ENCODE measurements around the gene C4A.
"Not testable (repeated sequence)": the region's sequence is repeated elsewhere in the genome, so short reads cannot be mapped to it uniquely, and the experiment has no call there.

Gene C4A

DNA sequence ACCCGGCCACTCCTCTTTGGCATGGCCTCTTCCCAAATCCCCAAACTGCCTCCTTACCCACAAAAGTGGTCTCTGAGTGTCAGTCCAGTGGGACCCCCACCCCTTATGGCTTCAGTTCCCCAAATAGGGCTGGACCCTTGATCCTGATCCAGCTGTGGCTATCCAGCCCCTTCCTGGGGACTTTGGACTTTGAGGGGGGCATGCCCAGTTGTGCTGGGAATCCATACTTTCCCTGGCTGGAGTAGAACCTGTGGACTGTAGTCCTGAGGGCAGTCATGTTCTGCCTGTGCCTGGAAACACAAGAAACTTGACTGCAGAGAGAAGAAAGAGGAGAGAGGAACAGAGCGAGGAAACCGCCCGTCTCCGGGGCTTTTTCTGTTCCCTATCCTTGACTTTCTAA, 55.3 kb downstream of the C4A start:
- DNase-seq: not testable (repeated sequence)

DNA sequence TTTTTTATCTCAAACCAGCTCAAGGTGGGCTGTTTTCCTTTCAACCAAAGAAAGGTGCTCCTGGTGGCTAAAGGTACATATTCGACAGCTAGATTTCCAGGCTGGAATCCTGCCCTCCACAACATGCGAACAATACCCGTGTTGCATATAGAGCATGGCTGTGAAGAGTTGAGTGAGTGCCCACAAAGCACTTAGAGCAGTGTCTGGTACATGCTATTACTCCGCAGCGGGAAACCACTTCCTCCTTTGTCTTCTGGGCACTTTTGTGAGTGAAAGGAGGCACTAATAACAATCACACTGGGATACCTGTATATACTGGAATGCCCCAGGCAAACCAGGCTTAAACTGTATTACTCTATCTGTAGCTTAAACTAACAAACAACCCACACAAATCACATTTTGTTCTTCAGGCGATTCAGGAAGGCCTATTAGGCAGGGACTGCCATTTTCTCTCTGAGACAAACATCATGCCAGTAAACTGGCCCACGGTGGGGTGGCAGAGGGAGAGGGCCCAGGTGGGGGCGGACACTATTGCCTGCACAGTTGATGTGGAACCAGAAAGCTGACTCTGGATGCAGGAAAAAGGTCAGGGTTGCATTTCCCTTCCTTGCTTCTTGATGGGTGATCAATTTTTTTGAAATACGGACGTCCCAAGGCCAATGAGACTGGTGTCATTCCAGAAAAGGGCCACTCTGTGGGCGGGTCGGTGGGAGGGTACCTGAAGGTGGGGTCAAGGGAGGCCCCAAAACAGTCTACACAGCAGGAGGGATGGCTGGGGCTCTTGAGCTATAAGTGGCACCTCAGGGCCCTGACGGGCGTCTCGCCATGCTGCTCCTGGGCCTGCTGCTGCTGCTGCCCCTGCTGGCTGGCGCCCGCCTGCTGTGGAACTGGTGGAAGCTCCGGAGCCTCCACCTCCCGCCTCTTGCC, 56.0 kb downstream of the C4A start, which contains the start of gene CYP21A2:
Gene CYP21A2, plus strand, starts transcription at position 818 of the 927 bp plus-strand sequence. Its CDS starts 8 bp downstream, at position 826.
- DNase-seq: not testable (repeated sequence)

DNA sequence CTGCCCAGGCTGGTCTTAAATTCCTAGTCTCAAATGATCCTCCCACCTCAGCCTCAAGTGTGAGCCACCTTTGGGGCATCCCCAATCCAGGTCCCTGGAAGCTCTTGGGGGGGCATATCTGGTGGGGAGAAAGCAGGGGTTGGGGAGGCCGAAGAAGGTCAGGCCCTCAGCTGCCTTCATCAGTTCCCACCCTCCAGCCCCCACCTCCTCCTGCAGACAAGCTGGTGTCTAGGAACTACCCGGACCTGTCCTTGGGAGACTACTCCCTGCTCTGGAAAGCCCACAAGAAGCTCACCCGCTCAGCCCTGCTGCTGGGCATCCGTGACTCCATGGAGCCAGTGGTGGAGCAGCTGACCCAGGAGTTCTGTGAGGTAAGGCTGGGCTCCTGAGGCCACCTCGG, 57.0 kb downstream of the C4A start:
- not testable (repeated sequence) for DNase-seq

DNA sequence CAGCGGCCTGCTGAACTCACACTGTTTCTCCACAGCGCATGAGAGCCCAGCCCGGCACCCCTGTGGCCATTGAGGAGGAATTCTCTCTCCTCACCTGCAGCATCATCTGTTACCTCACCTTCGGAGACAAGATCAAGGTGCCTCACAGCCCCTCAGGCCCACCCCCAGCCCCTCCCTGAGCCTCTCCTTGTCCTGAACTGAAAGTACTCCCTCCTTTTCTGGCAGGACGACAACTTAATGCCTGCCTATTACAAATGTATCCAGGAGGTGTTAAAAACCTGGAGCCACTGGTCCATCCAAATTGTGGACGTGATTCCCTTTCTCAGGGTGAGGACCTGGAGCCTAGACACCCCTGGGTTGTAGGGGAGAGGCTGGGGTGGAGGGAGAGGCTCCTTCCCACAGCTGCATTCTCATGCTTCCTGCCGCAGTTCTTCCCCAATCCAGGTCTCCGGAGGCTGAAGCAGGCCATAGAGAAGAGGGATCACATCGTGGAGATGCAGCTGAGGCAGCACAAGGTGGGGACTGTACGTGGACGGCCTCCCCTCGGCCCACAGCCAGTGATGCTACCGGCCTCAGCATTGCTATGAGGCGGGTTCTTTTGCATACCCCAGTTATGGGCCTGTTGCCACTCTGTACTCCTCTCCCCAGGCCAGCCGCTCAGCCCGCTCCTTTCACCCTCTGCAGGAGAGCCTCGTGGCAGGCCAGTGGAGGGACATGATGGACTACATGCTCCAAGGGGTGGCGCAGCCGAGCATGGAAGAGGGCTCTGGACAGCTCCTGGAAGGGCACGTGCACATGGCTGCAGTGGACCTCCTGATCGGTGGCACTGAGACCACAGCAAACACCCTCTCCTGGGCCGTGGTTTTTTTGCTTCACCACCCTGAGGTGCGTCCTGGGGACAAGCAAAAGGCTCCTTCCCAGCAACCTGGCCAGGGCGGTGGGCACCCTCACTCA, 57.7 kb downstream of the C4A start:
- DNase-seq: not testable (repeated sequence)

DNA sequence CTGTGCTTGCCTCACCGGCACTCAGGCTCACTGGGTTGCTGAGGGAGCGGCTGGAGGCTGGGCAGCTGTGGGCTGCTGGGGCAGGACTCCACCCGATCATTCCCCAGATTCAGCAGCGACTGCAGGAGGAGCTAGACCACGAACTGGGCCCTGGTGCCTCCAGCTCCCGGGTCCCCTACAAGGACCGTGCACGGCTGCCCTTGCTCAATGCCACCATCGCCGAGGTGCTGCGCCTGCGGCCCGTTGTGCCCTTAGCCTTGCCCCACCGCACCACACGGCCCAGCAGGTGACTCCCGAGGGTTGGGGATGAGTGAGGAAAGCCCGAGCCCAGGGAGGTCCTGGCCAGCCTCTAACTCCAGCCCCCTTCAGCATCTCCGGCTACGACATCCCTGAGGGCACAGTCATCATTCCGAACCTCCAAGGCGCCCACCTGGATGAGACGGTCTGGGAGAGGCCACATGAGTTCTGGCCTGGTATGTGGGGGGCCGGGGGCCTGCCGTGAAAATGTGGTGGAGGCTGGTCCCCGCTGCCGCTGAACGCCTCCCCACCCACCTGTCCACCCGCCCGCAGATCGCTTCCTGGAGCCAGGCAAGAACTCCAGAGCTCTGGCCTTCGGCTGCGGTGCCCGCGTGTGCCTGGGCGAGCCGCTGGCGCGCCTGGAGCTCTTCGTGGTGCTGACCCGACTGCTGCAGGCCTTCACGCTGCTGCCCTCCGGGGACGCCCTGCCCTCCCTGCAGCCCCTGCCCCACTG, 58.6 kb downstream of the C4A start:
- DNase-seq: not testable (repeated sequence)

GRCh38 chr6:32041050-32041321, 59.1 kb downstream of the C4A start:
- not testable (repeated sequence) for DNase-seq

DNA sequence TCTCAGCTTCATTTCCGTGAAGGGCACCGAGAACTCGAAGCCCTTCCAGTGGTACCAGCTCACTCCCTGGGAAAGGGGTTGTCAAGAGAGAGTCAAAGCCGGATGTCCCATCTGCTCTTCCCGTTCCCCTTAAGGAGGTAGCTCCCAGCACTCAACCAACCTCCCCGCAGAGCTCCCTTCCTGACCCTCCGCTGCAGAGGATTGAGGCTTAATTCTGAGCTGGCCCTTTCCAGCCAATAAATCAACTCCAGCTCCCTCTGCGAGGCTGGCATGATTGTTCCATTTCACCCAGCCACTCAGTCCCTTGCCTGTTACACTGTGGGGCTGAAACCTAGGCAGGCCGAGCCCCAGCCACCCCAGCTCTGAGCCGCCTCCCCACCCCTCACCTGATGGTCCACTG, 59.5 kb downstream of the C4A start:
- not testable (repeated sequence) for DNase-seq

DNA sequence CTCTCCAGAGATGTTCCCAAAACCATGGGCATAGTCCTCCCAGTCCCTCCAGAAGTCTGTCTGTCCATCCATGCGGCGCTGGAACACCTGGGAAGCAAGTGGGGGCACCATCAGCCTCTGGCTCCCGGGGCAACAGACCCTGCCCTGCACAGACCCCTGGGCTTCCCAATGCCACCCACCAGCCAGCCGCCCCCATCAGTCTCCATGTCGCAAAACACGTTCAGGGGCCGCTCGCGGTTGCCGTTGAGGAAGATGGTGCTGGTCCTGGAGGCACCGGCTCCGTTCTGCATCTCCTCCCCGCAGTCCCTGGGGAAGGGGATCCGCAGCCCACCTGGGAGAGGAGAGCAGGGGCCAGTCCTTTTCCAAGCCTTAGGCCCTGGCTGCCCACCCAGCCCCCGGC, 60.4 kb downstream of the C4A start:
- DNase-seq: not testable (repeated sequence)

DNA sequence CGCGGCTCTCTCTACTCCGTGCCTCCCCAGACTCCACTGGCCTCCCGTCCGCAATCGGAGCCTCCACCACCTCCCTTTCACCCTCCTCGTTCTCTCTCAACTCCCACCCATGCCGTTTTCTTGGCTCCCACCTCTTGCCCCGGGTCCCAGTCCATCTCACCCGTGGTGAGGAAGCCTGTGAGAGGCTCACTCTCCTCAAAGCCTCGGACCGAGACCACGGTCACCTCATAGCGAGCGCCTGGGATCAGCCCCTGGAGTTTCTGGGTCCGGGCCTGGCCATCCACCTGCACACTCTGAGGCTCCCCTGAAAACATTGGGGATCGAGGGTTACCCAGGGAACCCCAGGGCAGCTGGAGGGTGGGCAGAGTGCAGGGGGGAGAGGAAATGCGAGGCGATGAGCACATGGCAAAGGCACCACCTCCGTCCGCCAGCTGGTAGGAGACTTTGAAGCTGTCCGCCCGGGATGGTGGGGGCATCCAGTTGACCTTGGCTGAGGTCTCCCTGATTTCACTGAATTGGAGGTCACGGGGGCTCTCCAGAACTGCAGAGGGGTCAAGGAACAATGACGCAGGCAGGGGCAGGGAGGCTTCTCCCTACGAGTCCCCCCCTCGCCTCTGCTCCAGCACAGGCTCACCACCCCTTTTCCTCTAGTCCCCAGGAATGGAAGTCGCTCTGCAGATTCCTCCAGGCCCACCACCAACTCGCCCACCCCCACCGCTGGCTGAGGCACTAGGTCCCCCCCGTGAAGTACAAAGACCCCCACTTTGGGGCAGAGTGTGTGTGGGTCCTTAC, 61.9 kb downstream of the C4A start:
- DNase-seq: not testable (repeated sequence)

GRCh38 chr6:32044916-32045315, 63.1 kb downstream of the C4A start:
- not testable (repeated sequence) for DNase-seq

DNA sequence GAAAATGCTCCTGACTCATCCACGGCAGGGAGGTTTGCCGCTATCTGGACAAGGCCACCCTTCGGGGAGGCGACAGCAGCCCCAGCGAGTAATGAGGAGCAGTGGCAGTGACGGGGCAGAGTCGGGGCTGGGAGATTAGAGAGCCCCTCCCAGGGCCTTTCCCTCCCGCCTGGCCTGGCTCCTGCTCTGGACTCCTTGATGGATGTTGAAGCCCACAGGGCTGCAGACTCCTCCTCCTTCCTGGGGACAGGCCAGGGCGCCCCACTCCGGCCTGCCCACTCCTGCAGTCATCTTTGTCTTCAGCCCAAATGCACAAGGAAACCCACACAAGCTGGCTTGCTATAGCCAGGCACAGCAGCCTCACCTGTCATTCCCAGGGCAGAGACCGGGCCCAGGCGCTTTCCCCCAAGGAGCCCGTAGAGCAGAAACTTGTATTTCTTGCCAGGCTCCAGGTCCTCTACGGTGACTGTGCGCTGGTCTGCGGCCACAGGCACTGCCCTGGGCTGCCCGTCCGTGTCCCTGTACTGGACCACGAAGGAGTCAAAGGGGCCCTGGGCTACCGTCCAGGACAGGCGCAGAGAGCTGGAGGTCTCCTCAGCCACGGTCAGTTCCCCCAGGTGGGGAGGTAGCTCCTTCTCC, 64.1 kb downstream of the C4A start:
- DNase-seq: no peak

- DNase-seq: no peak
Measured at GRCh38 chr6:32046450-32047083, 64.7 kb downstream of the C4A start.

DNA sequence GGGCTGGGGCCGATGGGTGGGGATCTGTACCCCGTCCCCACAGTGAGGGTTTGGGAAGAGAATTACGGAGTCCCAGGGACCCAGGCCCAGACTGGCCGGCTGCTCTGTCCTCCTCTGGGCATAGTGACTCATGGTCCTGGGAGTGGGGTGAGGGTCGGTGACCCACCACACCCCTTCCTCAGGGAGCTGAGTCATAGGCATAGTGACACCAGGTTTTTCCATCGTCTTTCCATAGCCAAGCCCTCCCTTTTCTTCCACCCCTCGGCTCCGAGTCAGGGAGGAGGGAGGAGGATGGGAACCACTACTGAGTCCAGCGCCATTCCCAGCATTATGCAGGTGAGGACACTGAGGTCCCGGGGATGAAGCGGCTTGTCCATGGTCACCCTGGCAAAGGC, 65.2 kb downstream of the C4A start:
- no peak for DNase-seq

GRCh38 chr6:32047539-32047854, 65.6 kb downstream of the C4A start:
- no peak for DNase-seq

DNA sequence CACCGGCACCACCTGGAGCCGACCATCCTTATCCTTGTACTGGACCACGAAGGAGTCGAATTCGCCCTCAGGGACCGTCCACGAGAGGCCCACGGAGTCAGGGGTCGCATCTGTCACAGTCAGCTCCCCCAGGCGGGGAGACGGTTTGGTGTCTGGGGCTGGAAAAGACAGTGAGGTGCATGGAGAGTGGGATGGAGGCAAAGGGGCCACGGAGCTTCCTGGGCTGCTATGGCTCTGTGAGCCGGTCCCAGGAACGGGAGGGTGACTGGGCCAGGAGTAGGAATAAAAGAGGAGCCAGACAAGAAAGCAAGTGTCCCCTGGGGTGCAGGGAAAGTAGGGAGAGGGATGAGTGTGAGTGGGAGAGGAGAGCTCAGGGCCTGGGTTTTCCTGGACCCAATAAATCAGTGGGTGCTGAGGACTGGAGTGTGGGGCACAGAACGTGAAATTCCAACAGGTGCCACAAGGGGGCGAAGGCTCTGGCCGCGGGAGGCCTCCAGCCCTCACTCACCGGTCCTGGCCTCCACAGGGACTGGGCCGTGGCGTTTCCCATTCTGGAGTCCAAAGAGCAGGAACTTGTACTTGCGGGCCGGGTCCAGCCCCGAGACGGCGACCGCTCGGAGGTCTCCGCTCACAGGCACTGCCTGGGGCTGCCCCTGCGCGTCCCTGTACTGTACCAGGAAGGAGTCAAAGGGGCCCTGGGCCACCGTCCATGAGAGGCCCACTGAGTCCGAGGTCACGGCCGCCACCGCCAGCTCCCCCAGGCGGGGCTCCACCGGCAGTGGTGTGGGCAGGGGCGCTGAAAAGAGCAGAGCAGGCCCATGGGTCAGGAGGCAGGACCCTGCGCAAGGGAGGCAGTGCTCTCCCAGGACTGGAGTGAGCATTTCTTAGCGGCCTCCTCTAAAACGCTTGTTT, 66.3 kb downstream of the C4A start:
- no peak for DNase-seq

DNA sequence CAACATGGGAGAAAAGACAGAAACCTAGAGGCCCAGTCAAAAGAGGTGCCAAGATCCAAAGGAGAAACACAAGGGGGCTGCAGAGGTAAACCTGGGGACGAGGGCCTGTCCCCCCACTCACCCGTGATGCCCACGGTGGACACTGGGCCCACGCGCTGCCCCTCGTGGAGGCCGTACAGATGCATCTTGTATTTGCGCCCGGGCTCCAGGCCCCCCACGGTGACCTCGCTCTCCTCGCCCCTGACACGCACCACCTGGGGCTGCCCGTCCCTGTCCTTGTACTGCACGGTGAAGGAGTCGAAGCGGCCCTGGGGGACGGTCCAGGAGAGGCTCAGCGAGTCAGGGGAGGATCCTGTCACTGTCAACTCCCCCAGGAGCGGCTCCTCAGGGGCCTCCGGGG, 67.3 kb downstream of the C4A start:
- DNase-seq: not testable (repeated sequence)

GRCh38 chr6:32049736-32050135, 67.9 kb downstream of the C4A start:
- DNase-seq: not testable (repeated sequence)

DNA sequence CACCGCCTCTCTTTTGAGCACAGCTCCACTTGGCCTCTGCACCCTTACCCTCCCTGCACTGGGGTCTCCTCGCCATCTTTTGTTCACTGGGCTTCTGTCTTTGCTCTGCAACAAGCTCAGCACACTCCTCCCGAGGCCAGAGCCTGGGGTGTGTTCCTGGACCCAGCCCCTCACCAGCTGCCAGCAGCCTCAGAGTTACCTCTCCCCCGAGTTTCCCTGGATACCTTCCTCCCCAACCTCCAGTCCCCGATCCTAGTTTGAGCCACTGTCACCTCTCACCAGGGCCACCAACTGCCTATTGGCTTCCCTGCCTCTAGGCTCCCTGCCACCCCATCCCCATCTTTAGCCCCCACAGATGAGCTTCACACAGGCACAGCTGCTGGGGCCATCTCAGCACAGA, 68.7 kb downstream of the C4A start:
- DNase-seq: no peak
